GM18519 (cell line): ENCODE results near the gene HEATR5A.
"Not testable (repeated sequence)": the region's sequence is repeated elsewhere in the genome, so short reads cannot be mapped to it uniquely, and the experiment has no call there.

Experiments used
- ATAC-seq: cut with Tn5 transposase; IDR thresholded peaks from one replicate; pipeline ENCODE4 v1.9.1; 2021; ENCODE audit warnings: mild to moderate bottlenecking, moderate library complexity; ENCODE audit not compliant: unreplicated experiment, low FRiP score

HEATR5A gene

DNA sequence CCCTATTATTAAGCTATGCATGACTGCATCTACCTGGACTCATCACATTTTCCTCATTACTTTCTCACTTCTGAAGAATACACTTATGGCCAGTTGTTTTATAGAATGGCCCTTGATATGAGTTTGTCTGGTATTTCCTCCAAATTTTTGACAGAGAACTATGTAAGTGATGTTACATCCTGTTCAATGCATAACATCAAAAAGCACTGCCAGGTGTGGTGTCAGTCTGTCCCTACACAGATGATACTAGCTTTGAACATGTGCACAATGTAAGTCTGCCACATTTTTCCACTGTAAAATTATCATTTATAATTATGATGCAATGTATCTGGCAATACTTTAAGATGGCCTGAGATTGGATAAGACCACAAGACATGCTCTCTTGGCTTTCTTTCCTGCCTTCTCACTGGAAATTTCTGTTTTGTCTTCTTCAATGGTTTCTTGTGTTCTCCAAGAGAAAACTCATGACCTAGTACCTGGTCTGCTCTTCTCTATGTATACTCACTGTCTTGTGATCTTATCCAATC, 28.3 kb downstream of the HEATR5A start:
- no peak for ATAC-seq

DNA sequence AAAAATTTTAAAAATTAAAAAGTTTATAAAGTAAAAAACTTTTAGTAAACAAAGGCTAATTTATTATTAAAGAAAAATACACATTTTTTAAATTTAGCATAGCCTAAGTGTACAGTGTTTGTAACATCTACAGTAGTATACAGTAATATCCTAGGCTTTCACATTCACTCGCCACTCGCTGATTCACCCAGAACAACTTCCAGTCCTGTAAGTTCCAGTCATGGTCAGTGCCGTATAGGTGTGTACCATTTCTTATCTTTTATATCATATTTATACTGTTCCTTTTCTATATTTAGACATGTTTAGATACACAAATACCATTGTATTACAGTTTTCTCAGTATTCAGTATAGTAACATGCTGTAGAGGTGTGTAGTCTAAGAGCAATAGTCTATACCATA, 28.9 kb downstream of the HEATR5A start:
- ATAC-seq, result no peak

DNA sequence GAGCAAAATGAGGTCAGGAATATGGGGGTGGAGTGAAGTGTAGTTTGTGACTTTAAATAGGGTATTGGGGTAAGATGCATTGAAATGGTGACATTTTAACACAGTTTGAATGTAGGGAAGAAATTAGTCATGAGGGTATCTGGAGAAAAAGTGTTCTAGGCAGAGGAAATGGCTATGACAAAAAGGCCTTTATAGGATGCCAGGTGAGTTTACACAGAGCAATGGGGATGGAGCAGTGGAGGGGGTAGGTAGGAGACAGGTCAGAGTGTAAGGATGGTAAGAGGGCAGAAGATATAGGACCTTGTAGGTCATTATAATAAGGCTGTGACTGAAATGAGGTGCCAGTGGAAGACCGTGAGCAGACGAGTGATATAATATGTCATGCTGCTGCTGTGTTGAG, 30.4 kb downstream of the HEATR5A start:
- ATAC-seq, result no peak

DNA sequence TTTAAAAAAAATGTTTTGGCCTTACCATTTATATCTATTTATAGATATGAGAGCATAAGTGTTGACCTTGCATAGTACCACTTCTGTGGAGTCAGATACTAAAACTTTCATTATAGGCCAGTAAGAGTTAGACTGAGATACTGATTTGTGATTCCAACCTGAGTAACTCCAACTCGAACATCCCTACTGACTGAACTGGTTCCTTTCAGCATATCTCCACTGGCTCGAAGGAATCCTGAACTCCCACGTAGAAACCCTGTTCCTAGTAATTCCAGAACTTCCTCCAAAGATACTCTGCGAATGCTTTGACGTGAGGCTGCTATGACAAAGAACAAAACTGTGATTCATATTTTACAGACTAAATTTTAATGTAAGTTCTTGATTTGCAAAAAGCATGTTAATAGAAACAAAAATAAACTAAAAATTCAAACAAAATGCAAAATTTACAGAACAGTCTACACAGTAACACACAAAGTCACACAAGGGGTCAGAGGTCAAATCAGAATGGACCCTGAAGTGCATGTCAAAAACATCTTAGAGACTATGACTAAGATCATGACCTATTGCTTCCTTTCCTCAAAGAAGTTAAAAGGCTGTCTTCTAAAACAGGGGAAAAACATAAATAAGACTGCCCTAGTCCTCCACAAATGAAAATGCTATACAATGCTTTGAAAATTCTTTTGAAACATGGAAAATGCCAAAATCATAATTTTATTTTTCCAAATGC, 31.5 kb downstream of the HEATR5A start:
- ATAC-seq, result no peak

DNA sequence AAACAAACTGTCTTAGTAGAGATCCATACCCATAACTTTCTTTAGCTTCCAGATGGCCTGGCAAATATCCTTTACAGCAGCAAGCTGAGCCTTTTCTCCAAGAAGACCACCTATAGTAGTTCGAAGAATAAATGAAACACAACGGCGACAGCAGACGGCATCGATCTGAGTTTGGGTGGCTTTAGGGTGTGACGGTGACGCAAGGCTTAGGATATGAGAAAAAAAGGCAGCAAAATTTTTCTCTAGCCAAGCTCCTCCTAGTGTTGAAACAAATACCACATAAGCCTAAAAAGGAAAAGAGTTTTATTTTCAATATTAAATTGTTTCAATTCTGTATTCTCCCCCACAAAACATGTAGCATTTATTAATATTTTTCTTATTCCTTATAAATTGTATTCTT, 33.3 kb downstream of the HEATR5A start:
- ATAC-seq, result no peak

DNA sequence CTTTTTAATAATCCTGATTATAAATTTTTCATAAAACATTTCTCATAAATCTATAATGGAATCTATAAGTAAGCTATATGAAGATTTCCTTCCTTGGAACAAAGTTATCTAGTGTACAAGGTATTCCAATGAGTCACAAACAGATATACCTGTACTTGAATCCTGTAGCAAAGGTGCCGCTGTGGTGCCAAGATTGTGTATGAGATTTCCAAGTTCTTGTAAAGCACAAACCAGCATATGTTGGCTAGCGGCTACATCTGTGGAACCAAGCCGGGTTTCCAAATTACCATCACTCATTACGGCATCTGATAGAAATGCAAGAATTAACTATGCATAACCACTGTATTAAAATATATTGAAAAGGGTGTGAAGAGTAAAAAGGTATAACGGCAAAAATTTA, 34.1 kb downstream of the HEATR5A start:
- ATAC-seq, result no peak

DNA sequence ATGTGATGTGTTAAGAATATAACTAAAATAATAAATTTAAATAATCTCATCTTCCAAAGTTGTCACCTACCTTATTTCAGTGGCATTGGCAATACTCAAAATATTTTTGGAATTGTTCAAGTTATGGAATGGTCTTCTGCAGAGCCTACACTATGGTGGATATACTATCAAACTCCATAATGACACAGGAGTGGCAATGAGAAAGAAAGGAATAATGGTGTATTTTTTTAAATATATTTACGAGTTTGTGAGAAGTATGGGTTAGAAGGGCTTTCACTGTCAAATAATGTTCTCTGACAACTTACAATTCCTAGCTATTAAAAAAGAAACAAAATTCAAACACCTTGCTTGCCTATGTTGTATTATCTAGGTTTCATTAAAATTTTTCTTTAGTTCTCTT, 38.1 kb downstream of the HEATR5A start:
- no peak for ATAC-seq

DNA sequence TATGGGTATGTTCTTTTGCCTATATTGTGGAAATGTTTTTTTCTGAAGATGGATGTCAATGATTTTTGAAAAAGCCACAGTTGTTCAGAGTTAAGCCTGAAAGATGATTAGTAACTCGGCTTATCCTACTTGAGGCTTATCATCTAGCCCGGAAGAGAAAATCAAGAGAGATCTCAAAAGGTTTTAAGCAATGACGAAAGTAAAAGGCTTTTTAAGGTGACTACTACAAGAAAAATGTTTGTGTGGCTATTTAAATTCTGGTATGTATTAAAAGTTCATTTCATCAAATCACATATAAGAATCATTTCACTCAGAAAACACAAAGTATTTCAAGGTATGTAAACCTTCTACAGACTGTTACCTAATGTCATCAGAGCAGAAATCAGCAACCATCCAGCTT, 40.2 kb downstream of the HEATR5A start:
- ATAC-seq, result no peak

DNA sequence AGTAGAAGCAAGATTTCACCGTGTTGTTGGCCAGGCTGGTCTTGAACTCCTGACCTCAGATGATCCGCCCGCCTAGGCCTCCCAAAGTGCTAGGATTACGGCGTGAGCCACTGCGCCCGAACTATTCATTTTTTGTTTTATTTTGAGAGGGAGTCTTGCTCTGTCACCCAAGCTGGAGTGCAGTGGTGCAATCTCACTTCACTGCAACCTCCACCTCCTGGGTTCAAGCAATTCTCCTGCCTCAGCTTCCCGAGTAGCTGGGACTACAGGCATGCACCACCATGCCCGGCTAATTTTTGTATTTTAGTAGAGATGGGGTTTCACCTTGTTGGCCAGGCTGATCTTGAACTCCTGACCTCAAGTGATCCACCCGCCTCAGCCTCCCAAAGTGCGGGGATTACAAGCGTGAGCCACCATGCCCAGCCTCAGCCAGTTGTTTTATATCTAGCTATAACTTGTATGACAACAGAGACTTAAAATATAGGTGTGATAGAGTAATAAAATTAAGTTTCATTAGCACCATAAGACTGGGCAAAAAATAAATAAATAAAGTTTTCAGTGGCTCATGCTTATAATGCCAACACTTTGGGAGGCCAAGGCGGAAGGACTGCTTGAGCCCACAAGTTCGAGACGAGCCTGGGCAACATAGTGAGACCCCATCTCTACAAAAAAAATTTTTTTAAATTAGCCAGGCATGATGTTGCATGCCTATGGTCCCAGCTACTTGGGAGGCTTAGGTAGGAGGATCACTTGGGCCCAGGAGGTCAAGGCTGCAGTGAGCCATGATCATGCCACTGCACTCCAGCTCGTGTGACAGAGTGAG, 41.0 kb downstream of the HEATR5A start:
- not testable (repeated sequence) for ATAC-seq

DNA sequence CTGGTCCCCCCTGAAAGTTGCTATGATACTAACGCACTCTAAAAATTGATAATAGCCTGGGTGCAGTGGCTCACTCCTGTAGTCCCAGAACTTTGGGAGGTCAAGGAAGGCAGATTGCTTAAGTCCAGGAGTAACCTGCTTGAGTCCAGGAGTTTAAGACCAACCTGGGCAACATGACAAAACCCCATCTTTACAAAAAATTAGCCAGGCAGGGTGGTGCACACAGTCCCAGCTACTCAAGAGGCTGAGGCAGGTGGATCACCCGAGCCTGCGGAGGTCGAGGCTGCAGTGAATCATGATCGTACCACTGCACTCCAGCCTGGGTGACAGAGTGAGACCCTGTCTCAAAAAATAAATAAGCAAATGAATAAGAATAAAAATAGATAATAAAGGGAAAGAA, 42.9 kb downstream of the HEATR5A start:
- no peak for ATAC-seq

DNA sequence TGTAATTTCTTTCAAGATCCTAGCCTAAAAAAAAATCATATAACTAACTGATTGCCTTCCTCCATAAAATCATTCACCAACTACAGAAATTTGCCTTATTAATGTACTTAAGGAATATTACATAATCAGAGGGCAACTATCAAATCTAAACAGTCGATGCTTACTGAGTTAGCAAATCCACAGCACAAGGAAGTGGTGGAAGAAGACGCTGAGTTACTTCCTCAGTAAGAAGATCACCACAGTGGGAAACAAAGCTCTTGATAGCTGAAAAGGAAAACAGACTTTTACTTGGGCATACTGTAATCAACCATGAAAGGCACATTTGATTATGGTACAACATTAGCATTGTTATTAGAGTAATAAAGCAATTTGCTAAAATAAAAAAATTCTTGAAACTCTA, 48.7 kb downstream of the HEATR5A start:
- ATAC-seq, result no peak

DNA sequence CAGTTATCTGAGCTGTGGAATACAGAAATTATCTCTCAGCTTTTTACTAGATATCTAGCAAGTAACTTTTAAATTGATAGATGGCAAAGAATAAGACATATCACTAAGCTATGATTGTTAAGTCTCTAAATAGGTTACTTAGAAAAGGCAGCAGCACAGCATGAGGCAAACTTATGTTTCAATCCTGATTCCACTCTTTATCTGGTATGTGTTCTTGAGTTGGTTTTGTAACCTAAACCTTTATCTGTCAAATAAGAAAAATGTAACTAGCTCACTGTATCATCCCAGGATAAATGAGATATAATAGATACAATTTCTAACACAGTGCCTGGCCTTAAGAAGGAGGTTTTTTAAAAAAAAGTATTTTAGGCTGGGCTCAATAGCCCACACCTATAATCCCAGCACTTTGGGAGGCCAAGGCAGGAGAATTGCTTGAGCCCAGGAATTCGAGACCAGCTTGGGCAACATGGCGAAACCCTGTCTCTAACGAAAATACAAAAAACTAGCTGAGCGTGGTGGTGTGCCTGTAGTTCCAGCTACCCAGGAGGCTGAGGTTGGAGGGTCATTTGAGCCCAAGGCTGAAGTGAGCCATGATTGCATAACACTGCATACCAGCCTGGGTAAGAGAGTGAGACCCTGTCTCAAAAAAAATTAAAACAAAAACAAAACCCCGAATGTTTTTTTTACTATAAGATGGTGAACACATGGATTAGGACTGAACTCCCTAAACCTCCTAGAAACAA, 56.8 kb downstream of the HEATR5A start:
- no peak for ATAC-seq

DNA sequence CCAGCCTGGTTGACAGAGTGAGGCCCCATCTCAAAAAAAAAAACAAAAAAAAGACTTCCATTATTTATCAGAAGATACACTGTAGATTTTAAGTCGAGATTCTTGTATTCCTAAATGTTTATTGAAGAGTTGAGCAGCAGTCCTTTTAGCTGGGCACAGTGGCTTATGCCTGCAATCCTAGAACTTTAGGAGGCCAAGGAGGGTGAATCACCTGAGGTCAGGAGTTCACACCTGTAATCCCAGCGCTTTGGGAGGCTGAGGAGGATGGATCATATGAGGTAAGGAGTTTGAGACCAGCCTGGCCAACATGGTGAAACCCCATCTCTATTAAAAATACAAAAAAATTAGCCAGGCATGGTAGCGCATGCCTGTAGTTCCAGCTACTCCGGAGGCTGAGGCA, 57.6 kb downstream of the HEATR5A start:
- ATAC-seq, result no peak

DNA sequence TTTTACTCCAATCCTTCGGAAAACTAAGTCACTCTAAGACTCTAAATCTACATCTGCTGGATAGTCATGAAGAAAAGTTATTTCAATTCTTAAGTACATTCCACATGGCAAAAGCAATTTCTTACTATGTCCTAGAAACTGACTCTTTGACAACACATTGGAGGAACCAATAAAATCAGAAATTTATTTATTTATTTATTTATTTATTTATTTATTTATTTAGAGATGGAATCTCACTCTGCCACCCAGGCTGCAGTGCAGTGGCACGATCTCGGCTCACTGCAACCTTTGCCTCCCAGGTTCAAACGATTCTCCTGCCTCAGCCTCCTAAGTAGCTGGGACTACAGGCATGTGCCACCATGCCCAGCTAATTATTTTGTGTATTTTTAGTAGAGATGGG, 58.6 kb downstream of the HEATR5A start:
- not testable (repeated sequence) for ATAC-seq

DNA sequence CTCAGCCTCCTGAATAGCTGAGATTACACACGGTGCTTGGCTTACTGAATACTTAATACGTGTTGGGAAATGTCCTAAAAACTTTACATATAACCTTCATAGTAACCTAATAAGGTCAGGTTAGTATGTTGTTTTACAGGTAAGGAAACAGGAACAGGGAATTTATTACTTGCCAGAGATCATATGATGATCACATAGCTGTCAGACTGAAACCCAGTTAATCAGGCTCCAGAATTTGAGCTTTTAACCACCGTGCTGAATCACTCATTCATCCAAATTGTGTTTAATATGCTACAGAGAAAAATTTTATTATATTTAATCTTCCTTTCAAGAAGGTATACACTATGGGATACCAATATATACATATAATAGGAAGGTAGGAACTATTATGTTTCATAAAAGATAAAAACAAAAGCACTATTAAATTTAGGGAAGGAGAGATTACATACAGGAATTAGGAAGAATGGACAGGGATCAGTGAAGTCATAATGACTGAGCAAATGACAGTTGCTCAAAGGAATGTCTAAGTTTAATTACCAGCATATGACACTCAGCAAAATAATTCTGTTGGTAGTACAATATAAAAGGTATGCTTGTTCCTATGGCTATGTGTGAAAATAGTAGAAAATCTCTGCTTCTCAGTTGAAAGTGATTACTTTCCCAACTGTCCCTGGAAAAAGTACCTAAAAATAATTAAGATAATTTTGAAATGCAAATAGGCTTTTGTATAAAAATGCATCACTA, 59.3 kb downstream of the HEATR5A start:
- ATAC-seq, result no peak

DNA sequence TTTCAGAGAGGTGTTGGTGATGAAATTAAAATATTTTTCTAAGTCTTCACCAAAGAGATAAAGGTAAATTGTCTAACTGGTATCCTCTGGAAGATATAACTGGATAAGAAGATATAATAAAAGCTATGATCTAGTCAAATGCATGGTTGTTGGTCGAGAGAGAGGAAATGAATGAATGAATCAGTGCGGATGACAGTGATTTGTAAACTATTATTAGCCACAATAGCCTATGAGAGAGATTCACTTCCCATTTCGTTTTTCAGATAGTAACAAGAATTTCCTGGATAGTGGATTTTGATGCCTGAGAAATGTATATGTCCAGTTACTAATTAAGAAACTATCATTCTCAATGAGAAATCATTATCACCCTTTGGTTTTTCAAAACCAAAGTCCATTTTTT, 63.1 kb downstream of the HEATR5A start:
- no peak for ATAC-seq

DNA sequence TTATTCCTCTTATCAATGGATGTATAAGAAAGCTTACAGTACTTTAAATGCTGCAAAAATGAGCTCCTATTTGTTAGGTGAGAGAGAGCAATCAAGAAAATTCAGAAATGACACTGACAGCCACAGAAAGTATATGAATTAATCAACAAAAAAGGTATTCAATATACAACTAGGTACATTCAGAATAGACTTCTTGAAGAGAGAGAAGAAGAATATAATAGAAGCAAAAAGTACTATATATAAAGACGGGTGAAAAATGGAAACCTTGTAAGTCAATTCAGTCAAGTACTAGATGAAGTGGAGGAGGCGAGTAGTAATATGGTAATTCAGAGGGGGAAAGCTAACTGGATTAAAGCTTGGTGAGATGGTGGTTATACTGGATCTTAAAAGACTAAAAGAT, 74.3 kb downstream of the HEATR5A start:
- no peak for ATAC-seq

DNA sequence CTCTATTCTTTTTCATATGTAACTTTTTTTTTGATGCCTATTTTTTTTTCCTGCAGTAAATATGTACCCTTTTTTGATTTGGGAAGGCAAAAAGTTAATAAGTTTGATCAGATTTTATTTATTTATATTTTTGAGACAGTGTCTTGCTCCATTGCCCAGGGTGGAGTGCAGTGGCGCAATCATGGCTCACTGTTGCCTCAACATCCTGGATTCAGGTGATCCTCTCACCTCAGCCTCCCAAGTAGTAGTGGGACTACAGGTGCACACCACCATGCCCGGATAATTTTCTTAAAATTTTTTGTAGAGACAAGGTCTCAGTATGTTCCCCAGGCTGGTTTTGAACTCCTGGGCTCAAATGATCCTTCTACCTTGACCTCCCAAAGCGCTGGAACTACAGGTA, 79.1 kb downstream of the HEATR5A start:
- no peak for ATAC-seq

DNA sequence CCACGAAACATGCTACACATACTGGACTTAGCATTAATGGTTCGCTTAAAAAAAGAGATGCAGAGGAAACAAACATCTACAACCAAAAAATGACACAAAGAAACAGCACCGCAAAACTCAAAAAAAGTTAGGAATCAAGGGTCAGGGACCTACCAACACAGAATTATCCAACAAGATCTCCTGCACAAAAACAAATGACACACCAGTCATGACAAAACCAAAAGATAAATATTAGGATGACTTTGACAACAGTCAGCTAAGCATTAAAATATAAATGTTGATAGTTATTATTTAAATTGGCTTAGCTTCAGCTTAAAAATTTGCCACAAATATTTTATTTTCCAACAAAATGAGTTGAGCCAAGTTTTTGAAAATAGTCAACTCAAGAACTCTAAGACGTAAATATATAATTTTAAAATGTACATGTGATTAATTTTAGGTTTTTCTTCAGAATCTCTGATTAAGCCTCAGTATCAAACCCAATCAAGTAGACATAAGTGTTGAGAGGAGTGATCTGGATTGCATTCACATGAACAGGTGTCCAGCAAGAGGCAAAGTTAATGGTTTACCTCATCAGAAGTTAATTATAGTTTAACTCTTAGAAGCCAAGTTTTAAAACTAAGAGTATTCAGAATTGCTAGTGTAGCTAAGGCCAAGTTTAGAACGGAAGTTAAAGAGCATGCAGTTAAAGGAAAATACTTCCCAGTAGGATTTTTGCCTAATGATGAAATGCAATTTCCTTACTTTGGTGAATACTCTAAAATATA, 79.9 kb downstream of the HEATR5A start:
- ATAC-seq, result no peak

DNA sequence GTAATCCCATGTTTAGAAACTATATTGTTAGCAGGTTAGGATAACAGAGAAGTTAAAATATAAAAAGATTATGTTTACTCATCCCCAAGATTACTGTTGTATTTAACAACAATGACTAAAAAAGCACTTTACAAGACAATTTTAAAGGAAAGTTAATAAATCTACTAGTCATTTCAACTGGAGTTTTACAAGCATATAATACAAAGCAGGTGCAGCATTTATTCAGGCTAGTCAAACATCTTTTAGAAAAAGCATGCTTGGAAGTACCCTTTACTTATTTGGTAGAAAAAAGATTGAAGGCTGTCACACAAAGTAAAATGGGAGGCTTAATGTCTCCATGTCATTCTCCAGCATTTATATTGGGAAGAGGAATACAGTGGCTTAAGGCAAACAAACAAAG, 80.6 kb downstream of the HEATR5A start:
- no peak for ATAC-seq
